Endothelial cell of umbilical vein (primary cell): ENCODE results near the gene C14orf119.

ENCODE experiments used
- EZH2 ChIP-seq: IDR thresholded peaks from 2 replicates; pipeline ENCODE4 v1.6.1; 2012; ENCODE audit warnings: borderline replicate concordance, low read depth, mild to moderate bottlenecking, moderate library complexity, low read length, inconsistent platforms; ENCODE audit not compliant: severe bottlenecking
- GATA2 ChIP-seq: IDR thresholded peaks from 2 replicates; pipeline ENCODE4 v1.7.0; 2011; ENCODE audit warnings: low read depth, mild to moderate bottlenecking, moderate library complexity, mixed read lengths, low read length; ENCODE audit not compliant: insufficient read length, insufficient read depth
- JUN ChIP-seq: IDR thresholded peaks from 2 replicates; pipeline ENCODE4 v1.6.1; 2011; ENCODE audit warnings: borderline replicate concordance, low read depth; ENCODE audit not compliant: insufficient read length, insufficient read depth
- MAX ChIP-seq: IDR thresholded peaks from 2 replicates; pipeline ENCODE4 v1.6.1; 2011; ENCODE audit not compliant: insufficient read depth, insufficient read length
- POLR2A ChIP-seq: IDR thresholded peaks from 2 replicates; pipeline ENCODE4 v1.6.1; 2012; ENCODE audit warnings: low read depth, mild to moderate bottlenecking, control low read depth, low read length
- TF ChIP-seq, protein P1 (sequence below), 2 donors: IDR thresholded peaks; 1 replicate in 1 of 2; 2 replicates in 1 of 2; pipeline ENCODE4 v1.5.1; 2011; ENCODE audit warnings: low read length in 2 of 2, mild to moderate bottlenecking in 2 of 2, moderate library complexity in 2 of 2, control low read depth in 1 of 2, inconsistent platforms in 1 of 2, low read depth in 1 of 2; ENCODE audit not compliant: insufficient read depth in 1 of 2; ENCODE audit errors: extremely low read depth in 1 of 2

DNA sequence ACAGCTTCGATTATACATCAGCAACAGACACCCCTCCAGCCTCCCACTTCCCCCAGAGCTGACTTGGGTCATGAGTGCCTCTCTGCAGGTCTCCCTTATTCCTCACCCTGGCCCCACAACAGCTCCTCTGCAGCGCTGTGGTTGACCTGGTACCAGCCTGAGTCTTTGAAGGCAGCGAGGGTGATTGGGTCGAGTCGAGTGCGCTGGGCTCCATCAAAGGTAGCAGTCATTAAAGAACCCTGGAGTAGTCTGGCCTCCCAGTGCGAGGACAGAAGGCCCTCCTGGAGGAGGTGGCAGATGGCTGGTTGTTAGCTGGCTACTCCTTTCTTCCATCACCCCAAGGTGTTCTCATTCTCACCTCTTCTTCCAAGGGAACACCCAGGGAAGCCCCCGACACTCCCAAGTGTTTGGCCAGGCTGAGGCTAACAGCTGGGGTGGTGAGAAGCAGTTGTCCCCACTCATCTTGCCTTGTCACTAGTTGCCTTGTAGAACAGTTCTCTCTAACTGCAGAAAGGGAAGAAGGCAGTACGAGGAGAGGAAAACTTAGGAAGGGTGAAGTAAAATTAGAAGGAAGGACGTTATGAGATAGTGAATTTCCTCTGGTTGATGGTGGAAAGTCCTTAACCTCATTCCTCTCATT lies 6.8 kb downstream of the C14orf119 start:
- TF ChIP-seq, protein P1, sequence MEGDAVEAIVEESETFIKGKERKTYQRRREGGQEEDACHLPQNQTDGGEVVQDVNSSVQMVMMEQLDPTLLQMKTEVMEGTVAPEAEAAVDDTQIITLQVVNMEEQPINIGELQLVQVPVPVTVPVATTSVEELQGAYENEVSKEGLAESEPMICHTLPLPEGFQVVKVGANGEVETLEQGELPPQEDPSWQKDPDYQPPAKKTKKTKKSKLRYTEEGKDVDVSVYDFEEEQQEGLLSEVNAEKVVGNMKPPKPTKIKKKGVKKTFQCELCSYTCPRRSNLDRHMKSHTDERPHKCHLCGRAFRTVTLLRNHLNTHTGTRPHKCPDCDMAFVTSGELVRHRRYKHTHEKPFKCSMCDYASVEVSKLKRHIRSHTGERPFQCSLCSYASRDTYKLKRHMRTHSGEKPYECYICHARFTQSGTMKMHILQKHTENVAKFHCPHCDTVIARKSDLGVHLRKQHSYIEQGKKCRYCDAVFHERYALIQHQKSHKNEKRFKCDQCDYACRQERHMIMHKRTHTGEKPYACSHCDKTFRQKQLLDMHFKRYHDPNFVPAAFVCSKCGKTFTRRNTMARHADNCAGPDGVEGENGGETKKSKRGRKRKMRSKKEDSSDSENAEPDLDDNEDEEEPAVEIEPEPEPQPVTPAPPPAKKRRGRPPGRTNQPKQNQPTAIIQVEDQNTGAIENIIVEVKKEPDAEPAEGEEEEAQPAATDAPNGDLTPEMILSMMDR (IDR thresholded peaks at IDR 0.05; ENCODE audit: extremely low read depth in 1 of 2, insufficient read depth in 1 of 2, low read depth in 1 of 2, low read length in 2 of 2) = no peak
- TF ChIP-seq GATA2 (no peak), POLR2A (no peak), JUN (no peak), EZH2 (no peak), MAX (no peak)
